SK-N-SH (cell line): Measurements from ENCODE around the gene ASCC3. TPM values are rescaled to one million over a fixed set of nuclear protein-coding genes. Genes with fewer than 3 reads are reported as not detected.

Experiments
- CTCF ChIA-PET: fragments of 300-600, 350-600 bp; formaldehyde crosslinking; extraction: SDS; loops from one replicate; lab custom pipeline; 2021; lab: Yijun Ruan, JAX
- POLR2A ChIA-PET: fragments of 350-600 bp; sonication (Branson Sonifier 250); formaldehyde crosslinking; extraction: SDS; loops from one replicate; lab custom pipeline; 2020; ENCODE audit warnings: antibody characterized with exemption, inconsistent platforms; lab: Yijun Ruan, JAX
- DNase-seq: peaks from one replicate; pipeline ENCODE4 v3.0.0; 2012
- H2AFZ ChIP-seq: fragments of 200-600 bp; sonication (generic); 2 replicates; pipeline ENCODE4 v1.8.1; 2016; ENCODE audit warnings: antibody characterized with exemption, mild to moderate bottlenecking, low read depth
- H3F3A ChIP-seq: fragments of 200-600 bp; sonication (generic); replicated peaks from 2 replicates; pipeline ENCODE3; 2016; ENCODE audit warnings: antibody characterized with exemption, mild to moderate bottlenecking; ENCODE audit not compliant: insufficient read depth
- H3K27ac ChIP-seq, 2 experiments: fragments of 200-500 bp in 1 of 2; fragments of 200-600 bp in 1 of 2; sonication (Bioruptor generic) in 1 of 2; sonication (generic), shearing (Covaris generic) in 1 of 2; 2 replicates each; pipeline versions ENCODE4 v1.5.1 to v1.6.1; 2014 to 2016; ENCODE audit warnings: low read depth in 2 of 2, inconsistent platforms in 1 of 2, low read length in 1 of 2, mild to moderate bottlenecking in 1 of 2, mixed read lengths in 1 of 2
- H3K27me3 ChIP-seq: fragments of 200-600 bp; sonication (generic), shearing (Covaris generic); 2 replicates; pipeline ENCODE4 v1.6.1; 2016; ENCODE audit warnings: mixed run types; ENCODE audit not compliant: insufficient read depth
- H3K36me3 ChIP-seq, 2 experiments: fragments of 200-500 bp in 1 of 2; fragments of 200-600 bp in 1 of 2; sonication (Bioruptor generic) in 1 of 2; sonication (generic) in 1 of 2; replicated peaks in 1 of 2; 2 replicates each; pipeline versions ENCODE3 to v1.5.1; 2014 to 2016; ENCODE audit warnings: low read length in 1 of 2, mild to moderate bottlenecking in 1 of 2; ENCODE audit not compliant: insufficient read depth in 2 of 2, control insufficient read depth in 1 of 2
- H3K4me1 ChIP-seq, 2 experiments: fragments of 200-500 bp in 1 of 2; fragments of 200-600 bp in 1 of 2; sonication (Bioruptor generic) in 1 of 2; sonication (generic), shearing (Covaris generic) in 1 of 2; 2 replicates each; pipeline versions ENCODE4 v1.5.1 to v1.6.1; 2014 to 2016; ENCODE audit warnings: low read depth in 1 of 2, low read length in 1 of 2, mixed run types in 1 of 2; ENCODE audit not compliant: insufficient read depth in 2 of 2, control insufficient read depth in 1 of 2
- H3K4me2 ChIP-seq: fragments of 200-600 bp; sonication (generic), shearing (Covaris generic); 2 replicates; pipeline ENCODE4 v1.6.1; 2017; ENCODE audit warnings: mixed run types
- H3K4me3 ChIP-seq, 2 experiments: fragments of 200-500 bp in 1 of 2; fragments of 200-600 bp in 1 of 2; sonication (Bioruptor generic) in 1 of 2; sonication (generic), shearing (Covaris generic) in 1 of 2; 2 replicates each; pipeline versions ENCODE4 v1.5.1 to v1.8.1; 2014 to 2016; ENCODE audit warnings: low read depth in 2 of 2, inconsistent platforms in 1 of 2, low read length in 1 of 2, mild to moderate bottlenecking in 1 of 2, mixed read lengths in 1 of 2, moderate library complexity in 1 of 2
- H3K79me2 ChIP-seq: fragments of 200-600 bp; sonication (generic); 2 replicates; pipeline ENCODE4 v1.8.1; 2017; ENCODE audit warnings: mild to moderate bottlenecking; ENCODE audit not compliant: insufficient read depth
- H3K9ac ChIP-seq: fragments of 200-600 bp; sonication (generic); 2 replicates; pipeline ENCODE4 v1.6.1; 2017; ENCODE audit warnings: mixed run types
- H3K9me2 ChIP-seq: fragments of 200-600 bp; sonication (generic); 2 replicates; pipeline ENCODE4 v1.6.1; 2017; ENCODE audit warnings: mixed run types
- H3K9me3 ChIP-seq: fragments of 200-600 bp; sonication (generic); 2 replicates; pipeline ENCODE4 v1.6.1; 2017; ENCODE audit warnings: mixed run types, mild to moderate bottlenecking, moderate library complexity
- H4K20me1 ChIP-seq: fragments of 200-600 bp; sonication (generic); 2 replicates; pipeline ENCODE4 v1.6.1; 2017; ENCODE audit warnings: mild to moderate bottlenecking, mixed run types; ENCODE audit not compliant: insufficient read depth
- ELF1 ChIP-seq: IDR thresholded peaks from 2 replicates; pipeline ENCODE4 v1.4.0; 2012
- EP300 ChIP-seq, 2 experiments: IDR thresholded peaks; 2 replicates each; pipeline versions ENCODE4 v1.4.0 to v1.6.1; 2012; ENCODE audit warnings: borderline replicate concordance in 1 of 2, low read depth in 1 of 2, low read length in 1 of 2
- EZH2phosphoT487 ChIP-seq: fragments of 200-600 bp; sonication (generic); IDR thresholded peaks from 2 replicates; pipeline ENCODE4 v1.6.1; 2017; ENCODE audit warnings: low read depth, mixed run types, mild to moderate bottlenecking, antibody characterized with exemption, moderate library complexity, borderline replicate concordance
- FOXJ3 ChIP-seq: sonication (generic); formaldehyde crosslinking; IDR thresholded peaks from 2 replicates; pipeline ENCODE4 v1.5.1; 2020; ENCODE audit warnings: mild to moderate bottlenecking, missing genetic modification reagents
- FOXM1 ChIP-seq: IDR thresholded peaks from 2 replicates; pipeline ENCODE4 v1.4.0; 2012; ENCODE audit warnings: low read depth, mild to moderate bottlenecking
- GABPA ChIP-seq: IDR thresholded peaks from 2 replicates; pipeline ENCODE4 v1.4.0; 2012; ENCODE audit warnings: low read depth, mild to moderate bottlenecking
- GATA2 ChIP-seq: sonication (generic); formaldehyde crosslinking; IDR thresholded peaks from 2 replicates; pipeline ENCODE4 v1.5.0; 2020; ENCODE audit warnings: mild to moderate bottlenecking, missing genetic modification reagents
- MAX ChIP-seq: IDR thresholded peaks from 2 replicates; pipeline ENCODE4 v1.4.0; 2012; ENCODE audit warnings: low read depth
- MEF2A ChIP-seq: IDR thresholded peaks from 2 replicates; pipeline ENCODE4 v1.4.0; 2012; ENCODE audit warnings: low read depth, borderline replicate concordance
- MXI1 ChIP-seq: IDR thresholded peaks from 2 replicates; pipeline ENCODE4 v1.6.1; 2012; ENCODE audit warnings: mild to moderate bottlenecking, low read depth, low read length, improper control_type of control experiment
- POLR2AphosphoS5 ChIP-seq: IDR thresholded peaks from 2 replicates; pipeline ENCODE4 v1.6.1; 2012; ENCODE audit warnings: low read depth, low read length
- RAD21 ChIP-seq: IDR thresholded peaks from 2 replicates; pipeline ENCODE4 v1.6.1; 2012; ENCODE audit warnings: mild to moderate bottlenecking, low read length
- RXRA ChIP-seq: IDR thresholded peaks from 2 replicates; pipeline ENCODE4 v1.4.0; 2012; ENCODE audit warnings: low read depth, mild to moderate bottlenecking, borderline replicate concordance
- SIN3A ChIP-seq: IDR thresholded peaks from 2 replicates; pipeline ENCODE4 v1.6.1; 2012; ENCODE audit warnings: low read depth, mild to moderate bottlenecking, low read length, moderate library complexity, borderline replicate concordance
- SMC3 ChIP-seq: IDR thresholded peaks from 2 replicates; pipeline ENCODE4 v1.6.1; 2012; ENCODE audit warnings: low read depth, low read length, improper control_type of control experiment
- TCF12 ChIP-seq: IDR thresholded peaks from 2 replicates; pipeline ENCODE4 v1.4.0; 2012
- whole genome bisulfite sequencing: methylation state at CpG from one replicate; pipeline ENCODE4 v1.1.6; 2017; ENCODE audit warnings: low lambda C conversion rate; 5-methylcytosine and 5-hydroxymethylcytosine counted together
- polyA plus RNA-seq, 3 experiments: library from polyadenylated mRNA; depleted of rRNA; stranded (reverse); fragments of >200 nt; gene quantifications; 2 replicates each; pipeline ENCODE4 v1.2.3, GENCODE V29; 2012
- TF ChIP-seq, protein P1 (sequence below): IDR thresholded peaks from 2 replicates; pipeline ENCODE4; 2012
- TF ChIP-seq, protein P2 (sequence below): IDR thresholded peaks from 2 replicates; pipeline ENCODE4 v1.6.1; 2012; ENCODE audit warnings: mild to moderate bottlenecking, low read depth, low read length, moderate library complexity
- TF ChIP-seq, protein P3 (sequence below): IDR thresholded peaks from 2 replicates; pipeline ENCODE4 v1.4.0; 2012; ENCODE audit warnings: low read depth, borderline replicate concordance

ASCC3 gene
- polyA plus RNA-seq, 1 of the 3 experiments (the other 2 are of a cell fraction): 17.9 TPM

- no peaks in the 10 kb centered on the region; a peak in 1 of 4 replicates for H3K4me1 ChIP-seq
- H2AFZ ChIP-seq: no peak overlapping the region
- no peak overlapping the region for H3K4me2 ChIP-seq
- WGBS: 93% methylated on average over 2 of the region's 2 CpGs
- H3K27ac ChIP-seq: no peak overlapping the region
- no peaks in the 10 kb centered on the region for H3K27me3 ChIP-seq
- H3K9me2 ChIP-seq: no peaks in the 10 kb centered on the region
- no peak overlapping the region for H3K9ac ChIP-seq
- peaks cover 2% of the 10 kb centered on the region for H3F3A ChIP-seq
- TF ChIP-seq POLR2AphosphoS5 (no peak), MAX (no peak), GABPA (no peak), MEF2A (no peak), EZH2phosphoT487 (no peak), ELF1 (no peak), EP300 (IDR thresholded peaks at IDR 0.05; ENCODE audit: borderline replicate concordance in 1 of 2, low read depth in 1 of 2, low read length in 1 of 2) (no peak), RXRA (no peak), GATA2 (CRISPR knock-in tag) (no peak), SMC3 (no peak), SIN3A (no peak), FOXM1 (no peak), TCF12 (no peak), MXI1 (no peak), RAD21 (no peak), FOXJ3 (CRISPR knock-in tag) (no peak)
- TF ChIP-seq, protein P1, sequence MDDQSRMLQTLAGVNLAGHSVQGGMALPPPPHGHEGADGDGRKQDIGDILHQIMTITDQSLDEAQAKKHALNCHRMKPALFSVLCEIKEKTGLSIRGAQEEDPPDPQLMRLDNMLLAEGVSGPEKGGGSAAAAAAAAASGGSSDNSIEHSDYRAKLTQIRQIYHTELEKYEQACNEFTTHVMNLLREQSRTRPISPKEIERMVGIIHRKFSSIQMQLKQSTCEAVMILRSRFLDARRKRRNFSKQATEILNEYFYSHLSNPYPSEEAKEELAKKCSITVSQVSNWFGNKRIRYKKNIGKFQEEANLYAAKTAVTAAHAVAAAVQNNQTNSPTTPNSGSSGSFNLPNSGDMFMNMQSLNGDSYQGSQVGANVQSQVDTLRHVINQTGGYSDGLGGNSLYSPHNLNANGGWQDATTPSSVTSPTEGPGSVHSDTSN: no peak
- TF ChIP-seq, protein P2, sequence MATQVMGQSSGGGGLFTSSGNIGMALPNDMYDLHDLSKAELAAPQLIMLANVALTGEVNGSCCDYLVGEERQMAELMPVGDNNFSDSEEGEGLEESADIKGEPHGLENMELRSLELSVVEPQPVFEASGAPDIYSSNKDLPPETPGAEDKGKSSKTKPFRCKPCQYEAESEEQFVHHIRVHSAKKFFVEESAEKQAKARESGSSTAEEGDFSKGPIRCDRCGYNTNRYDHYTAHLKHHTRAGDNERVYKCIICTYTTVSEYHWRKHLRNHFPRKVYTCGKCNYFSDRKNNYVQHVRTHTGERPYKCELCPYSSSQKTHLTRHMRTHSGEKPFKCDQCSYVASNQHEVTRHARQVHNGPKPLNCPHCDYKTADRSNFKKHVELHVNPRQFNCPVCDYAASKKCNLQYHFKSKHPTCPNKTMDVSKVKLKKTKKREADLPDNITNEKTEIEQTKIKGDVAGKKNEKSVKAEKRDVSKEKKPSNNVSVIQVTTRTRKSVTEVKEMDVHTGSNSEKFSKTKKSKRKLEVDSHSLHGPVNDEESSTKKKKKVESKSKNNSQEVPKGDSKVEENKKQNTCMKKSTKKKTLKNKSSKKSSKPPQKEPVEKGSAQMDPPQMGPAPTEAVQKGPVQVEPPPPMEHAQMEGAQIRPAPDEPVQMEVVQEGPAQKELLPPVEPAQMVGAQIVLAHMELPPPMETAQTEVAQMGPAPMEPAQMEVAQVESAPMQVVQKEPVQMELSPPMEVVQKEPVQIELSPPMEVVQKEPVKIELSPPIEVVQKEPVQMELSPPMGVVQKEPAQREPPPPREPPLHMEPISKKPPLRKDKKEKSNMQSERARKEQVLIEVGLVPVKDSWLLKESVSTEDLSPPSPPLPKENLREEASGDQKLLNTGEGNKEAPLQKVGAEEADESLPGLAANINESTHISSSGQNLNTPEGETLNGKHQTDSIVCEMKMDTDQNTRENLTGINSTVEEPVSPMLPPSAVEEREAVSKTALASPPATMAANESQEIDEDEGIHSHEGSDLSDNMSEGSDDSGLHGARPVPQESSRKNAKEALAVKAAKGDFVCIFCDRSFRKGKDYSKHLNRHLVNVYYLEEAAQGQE: no peak
- TF ChIP-seq, protein P3, sequence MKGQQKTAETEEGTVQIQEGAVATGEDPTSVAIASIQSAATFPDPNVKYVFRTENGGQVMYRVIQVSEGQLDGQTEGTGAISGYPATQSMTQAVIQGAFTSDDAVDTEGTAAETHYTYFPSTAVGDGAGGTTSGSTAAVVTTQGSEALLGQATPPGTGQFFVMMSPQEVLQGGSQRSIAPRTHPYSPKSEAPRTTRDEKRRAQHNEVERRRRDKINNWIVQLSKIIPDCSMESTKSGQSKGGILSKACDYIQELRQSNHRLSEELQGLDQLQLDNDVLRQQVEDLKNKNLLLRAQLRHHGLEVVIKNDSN: no peak
- no peaks in the 10 kb centered on the region for H3K9me3 ChIP-seq
- peaks cover 2 to 15% of the 10 kb centered on the region in 2 experiments for H3K36me3 ChIP-seq
- CTCF ChIA-PET: no interaction called here
- H3K79me2 ChIP-seq: no peaks in the 10 kb centered on the region
- no peak for DNase-seq
- POLR2A ChIA-PET: no interaction called here
- no peaks in the 10 kb centered on the region for H4K20me1 ChIP-seq
- H3K4me3 ChIP-seq: no peak overlapping the region
Measured at GRCh38 chr6:100670056-100670455, 211.1 kb downstream of the ASCC3 start.
